Measurements from ENCODE around the gene ROPN1L.

- TF ChIP-seq POLR2A (IDR thresholded peaks at IDR 0.05) = no peak
- no peak for TF ChIP-seq CTCF (IDR thresholded peaks at IDR 0.05)
These were observed 24.8 kb upstream of the ROPN1L start for GRCh38 chr5:10416868-10417267.
